ENCODE measurements around the gene DCPS. TPM values are rescaled to one million over a fixed set of nuclear protein-coding genes. Genes with fewer than 3 reads are reported as not detected.

DCPS gene
- 9.5 and 9.9 TPM in 2 replicates for total RNA-seq

GRCh38 chr11:126303623-126304456, at the start of gene DCPS:
TSS of gene DCPS (plus strand) at chr11:126304060. CDS start at chr11:126304081, 21 bp downstream.

GRCh38 chr11:126268708-126269579, 34.9 kb upstream of the DCPS start, which contains the start of the genes FOXRED1 and SRPRA:
TSS of gene FOXRED1 (plus strand) at chr11:126269154. CDS start at chr11:126269207, 53 bp downstream.
TSS of gene SRPRA (minus strand) at chr11:126268895. CDS start at chr11:126268804, 91 bp downstream.

GRCh38 chr11:126282736-126283591, 20.9 kb upstream of the DCPS start, which contains the start of gene TIRAP:
TSS of gene TIRAP (plus strand) at chr11:126283093. CDS start at chr11:126290895, 7,802 bp downstream.

GRCh38 chr11:126355324-126355925, 51.6 kb downstream of the DCPS start, which contains the start of gene ST3GAL4:
TSS of gene ST3GAL4 (plus strand) at chr11:126355686. CDS start at chr11:126406156, 50,470 bp downstream.

Other genes with a start within 250 kb of the DCPS start
- 4.9 and 31.2 TPM in 2 replicates for gene CDON, start 241.2 kb upstream of the DCPS start, total RNA-seq
- 34.5 and 48.0 TPM in 2 replicates for gene RPUSD4, start 92.4 kb upstream of the DCPS start, total RNA-seq
- gene FAM118B, start 92.3 kb upstream of the DCPS start, total RNA-seq = 15.1 and 15.6 TPM in 2 replicates
- gene SRPRA, start 35.2 kb upstream of the DCPS start, total RNA-seq = 43.5 and 59.8 TPM in 2 replicates
- 11.8 and 13.7 TPM in 2 replicates for gene FOXRED1, start 34.9 kb upstream of the DCPS start, total RNA-seq
- 2.3 and 3.2 TPM in 2 replicates for gene TIRAP, start 21.0 kb upstream of the DCPS start, total RNA-seq
- gene ST3GAL4, start 51.6 kb downstream of the DCPS start, total RNA-seq = 30.3 and 64.6 TPM in 2 replicates

Data from bronchial smooth muscle cell (primary cell).